ENCODE results near the gene POU6F2.

POU6F2 gene

DNA sequence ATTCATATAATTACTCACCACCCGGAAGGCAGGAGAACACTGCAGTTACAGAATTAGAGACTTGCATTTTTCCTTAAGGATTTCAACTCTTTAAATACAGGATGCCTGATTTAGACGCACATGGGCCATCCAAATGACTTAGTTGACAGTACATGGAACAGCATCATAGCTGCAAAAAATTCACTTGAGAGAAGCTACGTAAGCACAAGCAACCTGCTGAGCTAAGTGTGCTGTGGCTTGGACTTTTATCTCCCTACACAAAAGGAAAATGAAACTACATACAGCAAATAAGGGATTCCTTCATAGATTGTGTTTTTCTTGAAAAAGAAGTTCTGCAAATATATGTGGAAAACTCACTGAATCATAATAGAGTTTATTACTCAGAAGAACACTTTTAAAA lies 152.6 kb downstream of the POU6F2 start:
- TF ChIP-seq, protein P1, sequence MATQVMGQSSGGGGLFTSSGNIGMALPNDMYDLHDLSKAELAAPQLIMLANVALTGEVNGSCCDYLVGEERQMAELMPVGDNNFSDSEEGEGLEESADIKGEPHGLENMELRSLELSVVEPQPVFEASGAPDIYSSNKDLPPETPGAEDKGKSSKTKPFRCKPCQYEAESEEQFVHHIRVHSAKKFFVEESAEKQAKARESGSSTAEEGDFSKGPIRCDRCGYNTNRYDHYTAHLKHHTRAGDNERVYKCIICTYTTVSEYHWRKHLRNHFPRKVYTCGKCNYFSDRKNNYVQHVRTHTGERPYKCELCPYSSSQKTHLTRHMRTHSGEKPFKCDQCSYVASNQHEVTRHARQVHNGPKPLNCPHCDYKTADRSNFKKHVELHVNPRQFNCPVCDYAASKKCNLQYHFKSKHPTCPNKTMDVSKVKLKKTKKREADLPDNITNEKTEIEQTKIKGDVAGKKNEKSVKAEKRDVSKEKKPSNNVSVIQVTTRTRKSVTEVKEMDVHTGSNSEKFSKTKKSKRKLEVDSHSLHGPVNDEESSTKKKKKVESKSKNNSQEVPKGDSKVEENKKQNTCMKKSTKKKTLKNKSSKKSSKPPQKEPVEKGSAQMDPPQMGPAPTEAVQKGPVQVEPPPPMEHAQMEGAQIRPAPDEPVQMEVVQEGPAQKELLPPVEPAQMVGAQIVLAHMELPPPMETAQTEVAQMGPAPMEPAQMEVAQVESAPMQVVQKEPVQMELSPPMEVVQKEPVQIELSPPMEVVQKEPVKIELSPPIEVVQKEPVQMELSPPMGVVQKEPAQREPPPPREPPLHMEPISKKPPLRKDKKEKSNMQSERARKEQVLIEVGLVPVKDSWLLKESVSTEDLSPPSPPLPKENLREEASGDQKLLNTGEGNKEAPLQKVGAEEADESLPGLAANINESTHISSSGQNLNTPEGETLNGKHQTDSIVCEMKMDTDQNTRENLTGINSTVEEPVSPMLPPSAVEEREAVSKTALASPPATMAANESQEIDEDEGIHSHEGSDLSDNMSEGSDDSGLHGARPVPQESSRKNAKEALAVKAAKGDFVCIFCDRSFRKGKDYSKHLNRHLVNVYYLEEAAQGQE (IDR thresholded peaks at IDR 0.05; ENCODE audit: low read depth) = no peak
- TF ChIP-seq TEAD4 (IDR thresholded peaks at IDR 0.05) (no peak), CEBPB (IDR thresholded peaks at IDR 0.05) (no peak), TCF12 (IDR thresholded peaks at IDR 0.05; ENCODE audit: low read depth) (no peak), RAD21 (IDR thresholded peaks at IDR 0.05; ENCODE audit: low read depth) (no peak), EGR1 (IDR thresholded peaks at IDR 0.05) (no peak), NFIC (IDR thresholded peaks at IDR 0.05) (no peak), ZBTB7A (IDR thresholded peaks at IDR 0.05; ENCODE audit: low read depth) (no peak), YY1 (IDR thresholded peaks at IDR 0.05; ENCODE audit: low read depth) (no peak), CREB1 (IDR thresholded peaks at IDR 0.05; ENCODE audit: low read depth) (no peak), TAF1 (IDR thresholded peaks at IDR 0.05; ENCODE audit: low read depth) (no peak)
- TF ChIP-seq, protein P2, sequence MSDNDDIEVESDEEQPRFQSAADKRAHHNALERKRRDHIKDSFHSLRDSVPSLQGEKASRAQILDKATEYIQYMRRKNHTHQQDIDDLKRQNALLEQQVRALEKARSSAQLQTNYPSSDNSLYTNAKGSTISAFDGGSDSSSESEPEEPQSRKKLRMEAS (IDR thresholded peaks at IDR 0.05) = no peak
- TF ChIP-seq, protein P3, sequence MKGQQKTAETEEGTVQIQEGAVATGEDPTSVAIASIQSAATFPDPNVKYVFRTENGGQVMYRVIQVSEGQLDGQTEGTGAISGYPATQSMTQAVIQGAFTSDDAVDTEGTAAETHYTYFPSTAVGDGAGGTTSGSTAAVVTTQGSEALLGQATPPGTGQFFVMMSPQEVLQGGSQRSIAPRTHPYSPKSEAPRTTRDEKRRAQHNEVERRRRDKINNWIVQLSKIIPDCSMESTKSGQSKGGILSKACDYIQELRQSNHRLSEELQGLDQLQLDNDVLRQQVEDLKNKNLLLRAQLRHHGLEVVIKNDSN (IDR thresholded peaks at IDR 0.05) = no peak

DNA sequence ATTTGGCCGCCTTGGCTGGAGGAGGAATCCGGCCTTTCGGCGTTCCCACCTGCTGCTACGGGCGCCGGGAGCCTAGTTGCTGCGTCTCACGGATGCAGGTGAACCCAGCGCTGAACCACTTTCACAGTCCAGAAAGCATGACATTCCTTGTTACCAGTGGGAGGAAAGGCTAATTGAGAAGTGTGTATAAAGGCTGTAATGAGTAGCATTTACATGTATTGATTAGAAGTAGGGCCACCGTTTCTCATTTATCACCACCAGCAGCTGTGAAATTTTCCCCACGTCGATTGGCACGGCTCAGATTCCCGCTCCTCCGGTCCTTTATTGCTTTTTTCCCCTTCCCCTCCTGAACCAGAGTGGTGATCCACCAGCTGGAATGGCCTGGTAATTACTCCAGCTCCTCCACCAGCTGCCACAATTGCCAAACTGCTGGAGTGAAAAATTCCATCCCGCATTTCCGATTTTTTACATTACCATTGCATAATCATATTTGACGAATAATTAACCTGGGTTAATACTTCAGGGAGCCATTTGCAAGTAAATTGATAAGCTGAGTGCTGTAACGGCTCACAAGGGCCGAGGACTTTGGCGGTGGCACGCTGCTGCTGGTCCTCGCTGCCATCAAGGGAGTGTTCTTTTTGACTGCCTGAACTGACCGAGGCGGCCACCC lies 153.3 kb downstream of the POU6F2 start:
- TF ChIP-seq, protein P2 (IDR thresholded peaks at IDR 0.05) = no peak
- TF ChIP-seq YY1 (IDR thresholded peaks at IDR 0.05; ENCODE audit: low read depth) (no peak), CREB1 (IDR thresholded peaks at IDR 0.05; ENCODE audit: low read depth) (no peak), RAD21 (IDR thresholded peaks at IDR 0.05; ENCODE audit: low read depth) (no peak), NFIC (IDR thresholded peaks at IDR 0.05) (no peak), TCF12 (IDR thresholded peaks at IDR 0.05; ENCODE audit: low read depth) (no peak), TAF1 (IDR thresholded peaks at IDR 0.05; ENCODE audit: low read depth) (no peak), EP300 (IDR thresholded peaks at IDR 0.05; ENCODE audit: borderline replicate concordance) (no peak), ZBTB7A (IDR thresholded peaks at IDR 0.05; ENCODE audit: low read depth) (no peak), TEAD4 (IDR thresholded peaks at IDR 0.05) (no peak), FOXM1 (IDR thresholded peaks at IDR 0.05; ENCODE audit: borderline replicate concordance, low read depth) (no peak), CEBPB (IDR thresholded peaks at IDR 0.05) (no peak), EGR1 (IDR thresholded peaks at IDR 0.05) (no peak)
- TF ChIP-seq, protein P1 (IDR thresholded peaks at IDR 0.05; ENCODE audit: low read depth) = no peak
- TF ChIP-seq, protein P3 (IDR thresholded peaks at IDR 0.05) = no peak

DNA sequence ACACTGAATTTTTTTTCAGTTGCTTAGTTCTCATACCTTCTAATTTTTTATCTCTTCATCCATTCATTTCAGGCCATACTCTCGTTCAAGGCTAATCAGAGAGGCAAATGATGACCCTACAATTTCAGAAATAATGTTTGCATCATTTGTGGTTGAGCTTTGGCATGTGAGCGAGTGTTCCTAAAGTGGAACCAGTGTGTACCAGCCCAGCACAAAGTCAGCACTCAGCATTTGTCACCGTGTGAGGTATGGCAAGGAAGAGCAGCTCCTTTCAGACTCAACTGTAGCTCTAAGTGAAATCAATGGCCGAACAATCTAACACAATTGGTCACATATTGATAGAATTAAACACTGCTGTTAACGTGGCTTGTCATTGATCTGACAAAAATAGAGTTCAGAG lies 154.6 kb downstream of the POU6F2 start:
- TF ChIP-seq, protein P1 (IDR thresholded peaks at IDR 0.05; ENCODE audit: low read depth) = no peak

DNA sequence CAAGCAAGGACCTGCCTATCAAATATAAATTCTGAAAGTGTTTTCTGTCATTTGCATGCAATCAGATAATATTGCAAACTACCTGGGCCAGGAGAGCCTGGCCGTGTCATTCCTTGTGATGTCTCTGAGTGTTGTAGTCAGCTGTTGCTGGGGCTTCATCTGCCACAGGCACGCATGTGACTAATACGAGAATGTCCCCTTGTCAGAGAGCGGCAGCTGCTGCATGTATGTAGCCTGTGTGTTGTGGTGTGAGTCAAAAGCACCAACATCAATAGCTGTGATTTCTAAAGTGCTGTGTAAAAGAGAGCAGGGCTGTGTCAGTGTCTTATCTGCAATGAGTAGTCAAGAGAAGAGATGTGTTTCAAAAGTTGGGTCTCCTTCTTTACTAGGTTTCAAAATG lies 155.4 kb downstream of the POU6F2 start:
- TF ChIP-seq, protein P1 (IDR thresholded peaks at IDR 0.05; ENCODE audit: low read depth) = no peak
- no peak for TF ChIP-seq CREB1 (IDR thresholded peaks at IDR 0.05; ENCODE audit: low read depth)
